Suprapubic skin (tissue), 4 donors: ENCODE results near the gene MEIS1. TPM values are rescaled to one million over a fixed set of nuclear protein-coding genes. Genes with fewer than 3 reads are reported as not detected.
A peak's percentile ranks its signal among the peaks of the same experiment; 100 is the strongest.

ENCODE experiments used
- DNase-seq, 2 donors: peaks; one replicate each; pipeline ENCODE4 v3.0.0-alpha.2; 2019; ENCODE audit warnings: low spot score in 2 of 2
- H3K27ac ChIP-seq: fragments of 200-600 bp; sonication (generic); one replicate; pipeline ENCODE4 v1.5.1; 2019
- H3K27me3 ChIP-seq: fragments of 200-600 bp; sonication (generic); one replicate; pipeline ENCODE4 v1.5.1; 2019
- H3K36me3 ChIP-seq: fragments of 200-600 bp; sonication (generic); one replicate; pipeline ENCODE4 v1.5.1; 2019
- H3K4me1 ChIP-seq: fragments of 200-600 bp; sonication (generic); one replicate; pipeline ENCODE4 v1.5.1; 2019
- H3K4me3 ChIP-seq: fragments of 200-600 bp; sonication (generic); one replicate; pipeline ENCODE4 v1.5.1; 2019; ENCODE audit warnings: mild to moderate bottlenecking
- H3K9me3 ChIP-seq: fragments of 200-600 bp; sonication (generic); one replicate; pipeline ENCODE4 v1.5.1; 2019
- CTCF ChIP-seq, 2 donors: fragments of 200-600 bp in 1 of 2; fragments of 450-650 bp in 1 of 2; sonication (generic) in 1 of 2; IDR thresholded peaks; one replicate each; pipeline ENCODE4 v1.5.1; 2016 to 2019; ENCODE audit warnings: antibody characterized with exemption in 2 of 2, mild to moderate bottlenecking in 1 of 2, moderate library complexity in 1 of 2
- EP300 ChIP-seq: sonication (generic); formaldehyde crosslinking; IDR thresholded peaks from one replicate; pipeline ENCODE4 v1.6.1; 2017; ENCODE audit warnings: antibody characterized with exemption
- POLR2A ChIP-seq, 2 donors: fragments of 450-650 bp; IDR thresholded peaks; one replicate each; pipeline ENCODE4 v1.6.1; 2017; ENCODE audit warnings: antibody characterized with exemption in 2 of 2, mild to moderate bottlenecking in 2 of 2, moderate library complexity in 2 of 2
- POLR2AphosphoS5 ChIP-seq, 3 donors: sonication (generic); formaldehyde crosslinking; IDR thresholded peaks; one replicate each; pipeline ENCODE4 v1.6.1; 2017; ENCODE audit warnings: antibody characterized with exemption in 3 of 3
- WGBS: methylation state at CpG from one replicate; pipeline ENCODE4 v1.1.5; 2018; 5-methylcytosine and 5-hydroxymethylcytosine counted together
- total RNA-seq, 4 donors: library from RNA; depleted of rRNA; stranded (reverse); fragments of >200 nt; gene quantifications; one replicate each; pipeline ENCODE4 v1.1.0, GENCODE V29; 2016

The MEIS1 gene
- total RNA-seq, 4 donors from 2014 or later = 12.7 to 28.0 (median 20.3) TPM

GRCh38 chr2:66445925-66446871, 11.3 kb downstream of the MEIS1 start:
- Histone ChIP-seq H3K4me3 (peak overlapping the region; percentile 42), H3K27ac (peak overlapping the region; percentile 74), H3K9me3 (no peaks in the 10 kb centered on the region), H3K27me3 (peaks cover 2% of the 10 kb centered on the region), H3K4me1 (peaks cover 11% of the 10 kb centered on the region), H3K36me3 (peaks cover 15% of the 10 kb centered on the region)
- WGBS = 67% methylated on average over 64 of the region's 66 CpGs
- TF ChIP-seq POLR2A (IDR thresholded peaks at IDR 0.05) = no peak
- no peak for TF ChIP-seq EP300
- TF ChIP-seq CTCF (IDR thresholded peaks at IDR 0.05) = no peak
- TF ChIP-seq POLR2AphosphoS5 (IDR thresholded peaks at IDR 0.05) = no peak
- DNase-seq = peak in 1 of 2 donors; percentile 66

- peaks cover 6% of the 10 kb centered on the region for H3K4me1 ChIP-seq
- no peaks in the 10 kb centered on the region for H3K9me3 ChIP-seq
- peak overlapping the region; percentile 74 for H3K27ac ChIP-seq
- WGBS = 78% methylated on average over 8 of the region's 8 CpGs
- H3K36me3 ChIP-seq = peaks cover 15% of the 10 kb centered on the region
- H3K4me3 ChIP-seq = peak overlapping the region; percentile 42
- H3K27me3 ChIP-seq = peaks cover 2% of the 10 kb centered on the region
- TF ChIP-seq CTCF (IDR thresholded peaks at IDR 0.05) (no peak), POLR2A (IDR thresholded peaks at IDR 0.05) (no peak), EP300 (no peak), POLR2AphosphoS5 (IDR thresholded peaks at IDR 0.05) (no peak)
- DNase-seq = no peak
Measured at GRCh38 chr2:66446941-66447340, 12.0 kb downstream of the MEIS1 start.

GRCh38 chr2:66447677-66448076, 12.8 kb downstream of the MEIS1 start:
- Histone ChIP-seq H3K4me1 (peaks cover 6% of the 10 kb centered on the region), H3K4me3 (no peak overlapping the region), H3K9me3 (no peaks in the 10 kb centered on the region), H3K27ac (no peak overlapping the region), H3K27me3 (peaks cover 2% of the 10 kb centered on the region), H3K36me3 (peaks cover 15% of the 10 kb centered on the region)
- 82% methylated on average over 2 of the region's 2 CpGs for WGBS
- TF ChIP-seq CTCF (IDR thresholded peaks at IDR 0.05) = no peak
- TF ChIP-seq POLR2AphosphoS5 (IDR thresholded peaks at IDR 0.05) = no peak
- TF ChIP-seq EP300 = no peak
- no peak for TF ChIP-seq POLR2A (IDR thresholded peaks at IDR 0.05)
- DNase-seq = no peak

- Histone ChIP-seq H3K27ac (no peak overlapping the region), H3K4me3 (no peak overlapping the region)
- DNase-seq = no peak
Measured at GRCh38 chr2:66448136-66448991, 13.4 kb downstream of the MEIS1 start.

More at GRCh38 chr2:66448136-66448991, 13.4 kb downstream of the MEIS1 start:
- WGBS = 66% methylated on average over 3 of the region's 3 CpGs
- H3K9me3 ChIP-seq = no peaks in the 10 kb centered on the region
- TF ChIP-seq CTCF (IDR thresholded peaks at IDR 0.05) (no peak), POLR2AphosphoS5 (IDR thresholded peaks at IDR 0.05) (no peak), EP300 (no peak), POLR2A (IDR thresholded peaks at IDR 0.05) (no peak)
- H3K27me3 ChIP-seq = peaks cover 2% of the 10 kb centered on the region
- peaks cover 6% of the 10 kb centered on the region for H3K4me1 ChIP-seq
- H3K36me3 ChIP-seq = peaks cover 12% of the 10 kb centered on the region
